Natural killer cell (primary cell): ENCODE measurements around the gene GABRB1. TPM values are rescaled to one million over a fixed set of nuclear protein-coding genes. Genes with fewer than 3 reads are reported as not detected.

Experiments used
- ATAC-seq, 3 donors: fragments of 150-1000 bp in 2 of 3; fragments of 200-7000 bp in 1 of 3; cut with Tn5 transposase; 1 replicate in 1 of 3; 2 replicates in 2 of 3; pipeline ENCODE4 v1.10.0; 2021; ENCODE audit warnings: mild to moderate bottlenecking in 2 of 3, moderate library complexity in 2 of 3
- DNase-seq, 2 donors: peaks; one replicate each; pipeline versions ENCODE4 v3.0.0 to v3.0.0-alpha.2; 2013 to 2021; ENCODE audit warnings: mixed read lengths in 1 of 2
- H3K27ac ChIP-seq: one replicate; pipeline ENCODE4 v1.5.1; 2013; ENCODE audit warnings: mild to moderate bottlenecking, low read length
- H3K27me3 ChIP-seq: one replicate; pipeline ENCODE4 v1.6.1; 2013; ENCODE audit warnings: low read length; ENCODE audit not compliant: control insufficient read depth, insufficient read depth
- H3K36me3 ChIP-seq: one replicate; pipeline ENCODE4 v1.6.1; 2013; ENCODE audit warnings: low read length; ENCODE audit not compliant: control insufficient read depth, insufficient read depth
- H3K4me1 ChIP-seq: one replicate; pipeline ENCODE4 v1.6.1; 2013; ENCODE audit warnings: low read length; ENCODE audit not compliant: control insufficient read depth, insufficient read depth
- H3K4me3 ChIP-seq: one replicate; pipeline ENCODE4 v1.5.1; 2013; ENCODE audit warnings: low read length
- H3K9me3 ChIP-seq: one replicate; pipeline ENCODE4 v1.6.1; 2013; ENCODE audit warnings: low read length; ENCODE audit not compliant: control insufficient read depth, insufficient read depth
- H3K27ac Mint-ChIP-seq, 2 donors: one replicate each; pipeline ENCODE4 v1.8.0; 2022; ENCODE audit warnings: mild to moderate bottlenecking in 2 of 2, mixed read lengths in 2 of 2, moderate library complexity in 1 of 2
- H3K27me3 Mint-ChIP-seq, 2 donors: one replicate each; pipeline ENCODE4 v1.8.0; 2022; ENCODE audit warnings: low read depth in 2 of 2, mixed read lengths in 2 of 2
- H3K36me3 Mint-ChIP-seq: one replicate; pipeline ENCODE4 v1.8.0; 2022; ENCODE audit warnings: mixed read lengths
- H3K4me1 Mint-ChIP-seq, 2 donors: one replicate each; pipeline ENCODE4 v1.8.0; 2022; ENCODE audit warnings: mixed read lengths in 2 of 2
- H3K4me3 Mint-ChIP-seq: one replicate; pipeline ENCODE4 v1.8.0; 2022; ENCODE audit warnings: mild to moderate bottlenecking, moderate library complexity, mixed read lengths
- H3K9me3 Mint-ChIP-seq, 2 donors: one replicate each; pipeline ENCODE4 v1.8.0; 2022; ENCODE audit warnings: mixed read lengths in 2 of 2
- CTCF ChIP-seq: fragments of 200-600 bp; IDR thresholded peaks from one replicate; pipeline ENCODE4 v1.8.0; 2022; ENCODE audit warnings: antibody characterized with exemption
- WGBS: methylation state at CpG from one replicate; pipeline ENCODE4 v1.1.7; 2013; ENCODE audit warnings: missing lambda C conversion rate; ENCODE audit not compliant: insufficient coverage; 5-methylcytosine and 5-hydroxymethylcytosine counted together
- intact Hi-C: fragments of 100-400 bp; cut with micrococcal nuclease; formaldehyde crosslinking; loops from one replicate; pipeline ENCODE4 v1.14.2; 2022
- total RNA-seq, 4 donors: library from RNA; stranded (reverse); fragments of 120-200 nt in 1 of 4; gene quantifications; one replicate each; pipeline versions ENCODE4 v1.2.3 to v1.2.4, GENCODE V29; 2013 to 2022

Gene GABRB1
- total RNA-seq, 3 donors from 2014 or later (not counting 1 experiment from before 2014, with no cell fraction given) = not detected

DNA sequence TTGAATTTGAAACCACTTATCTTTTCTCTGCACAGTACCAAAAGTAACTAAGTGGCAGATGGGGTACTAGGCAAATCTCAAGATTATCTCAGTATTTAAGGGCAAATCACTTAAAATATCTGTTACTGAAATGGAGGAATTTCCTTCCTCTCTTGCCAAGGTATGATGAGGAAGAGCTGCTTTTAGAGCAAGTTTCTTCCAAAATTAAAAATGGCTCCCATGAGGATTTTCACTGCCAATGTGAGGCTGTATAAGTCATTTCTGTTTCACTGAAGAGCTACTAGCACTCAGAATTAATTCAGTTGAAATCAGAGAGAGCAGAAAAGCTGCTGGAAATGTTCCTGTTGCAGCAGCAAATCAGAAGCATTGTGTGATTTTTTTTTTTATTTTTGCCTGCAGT is 43.4 kb downstream of the GABRB1 start:
- TF ChIP-seq CTCF = no peak
- Mint-ChIP-seq H3K27me3 (peaks cover 0 to 6% of the 10 kb centered on the region in 2 donors), H3K4me1 (no peaks in the 10 kb centered on the region), H3K36me3 (no peaks in the 10 kb centered on the region), H3K9me3 (peaks cover 0 to 3% of the 10 kb centered on the region in 2 donors), H3K27ac (no peak overlapping the region), H3K4me3 (no peak overlapping the region)
- Histone ChIP-seq H3K27ac (no peak overlapping the region), H3K36me3 (no peaks in the 10 kb centered on the region), H3K27me3 (no peaks in the 10 kb centered on the region), H3K9me3 (no peaks in the 10 kb centered on the region), H3K4me1 (no peaks in the 10 kb centered on the region), H3K4me3 (no peak overlapping the region)
- DNase-seq (no peak), ATAC-seq (no peak)
- intact Hi-C loops = no loop called here

DNA sequence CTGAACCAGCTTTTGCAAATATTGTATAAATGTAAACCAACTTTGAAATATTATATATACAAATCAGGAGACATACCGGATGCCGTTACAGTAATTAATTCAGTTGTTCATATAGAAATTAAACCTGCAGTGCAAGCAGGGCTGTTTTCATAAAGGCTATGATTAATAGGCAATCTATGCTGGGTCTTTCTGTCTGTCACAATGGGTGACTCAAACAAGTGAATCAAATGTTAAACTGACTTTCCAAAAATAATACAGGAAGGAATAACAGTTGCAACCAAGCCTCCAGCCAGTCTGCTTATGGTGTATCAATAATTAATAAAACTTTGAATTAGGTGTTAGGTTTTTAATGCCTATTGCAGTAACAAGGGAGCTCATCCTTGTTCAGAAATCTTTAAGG is 43.9 kb downstream of the GABRB1 start:
- H3K27ac ChIP-seq = no peak overlapping the region
- H3K27me3 ChIP-seq = no peaks in the 10 kb centered on the region
- no peaks in the 10 kb centered on the region for H3K36me3 Mint-ChIP-seq
- H3K27ac Mint-ChIP-seq = no peak overlapping the region
- ATAC-seq (no peak), DNase-seq (no peak)
- H3K4me3 Mint-ChIP-seq = no peak overlapping the region
- no peaks in the 10 kb centered on the region for H3K4me1 Mint-ChIP-seq
- H3K27me3 Mint-ChIP-seq = peaks cover 0 to 6% of the 10 kb centered on the region in 2 donors
- no peaks in the 10 kb centered on the region for H3K9me3 ChIP-seq
- H3K9me3 Mint-ChIP-seq = peaks cover 0 to 3% of the 10 kb centered on the region in 2 donors
- TF ChIP-seq CTCF = no peak
- H3K4me1 ChIP-seq = no peaks in the 10 kb centered on the region
- H3K4me3 ChIP-seq = no peak overlapping the region
- intact Hi-C loops = no loop called here
- no peaks in the 10 kb centered on the region for H3K36me3 ChIP-seq
- 94% methylated on average over 2 of the region's 2 CpGs for WGBS

GRCh38 chr4:47075919-47076318 is 44.6 kb downstream of the GABRB1 start:
- no peak for DNase-seq
- no peaks in the 10 kb centered on the region for H3K36me3 ChIP-seq
- H3K4me1 Mint-ChIP-seq = no peaks in the 10 kb centered on the region
- H3K9me3 ChIP-seq = no peaks in the 10 kb centered on the region
- no peak overlapping the region for H3K27ac Mint-ChIP-seq
- H3K36me3 Mint-ChIP-seq = no peaks in the 10 kb centered on the region
- intact Hi-C loops = no loop called here
- no peak overlapping the region for H3K27ac ChIP-seq
- H3K4me3 Mint-ChIP-seq = no peak overlapping the region
- H3K27me3 Mint-ChIP-seq = peaks cover 0 to 2% of the 10 kb centered on the region in 2 donors
- no peaks in the 10 kb centered on the region for H3K9me3 Mint-ChIP-seq
- no peak for ATAC-seq
- no peak overlapping the region for H3K4me3 ChIP-seq
- H3K27me3 ChIP-seq = no peaks in the 10 kb centered on the region
- TF ChIP-seq CTCF = no peak
- no peaks in the 10 kb centered on the region for H3K4me1 ChIP-seq

DNA sequence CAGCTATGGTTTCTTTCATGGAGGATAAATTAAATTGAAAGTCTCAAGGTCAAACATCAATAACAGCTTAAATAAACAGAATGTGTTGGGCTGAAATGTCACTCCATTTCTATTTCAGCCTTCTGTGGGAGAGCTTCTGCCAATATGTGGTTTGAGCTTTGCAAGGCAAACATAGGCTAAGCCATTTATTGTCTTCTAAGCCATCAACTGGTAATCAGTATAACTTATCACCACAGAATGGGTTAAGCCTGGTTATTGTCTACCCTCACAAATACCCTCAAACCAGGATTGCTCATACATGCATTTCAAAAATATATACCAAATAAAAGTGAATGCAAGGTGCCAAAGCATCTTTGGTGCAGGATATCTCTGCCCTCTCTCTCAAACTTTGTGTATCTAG is 52.7 kb downstream of the GABRB1 start:
- Histone ChIP-seq H3K36me3 (no peaks in the 10 kb centered on the region), H3K27me3 (no peaks in the 10 kb centered on the region), H3K9me3 (no peaks in the 10 kb centered on the region), H3K4me1 (no peaks in the 10 kb centered on the region), H3K27ac (no peak overlapping the region), H3K4me3 (no peak overlapping the region)
- no peak for TF ChIP-seq CTCF
- Mint-ChIP-seq H3K27ac (no peak overlapping the region), H3K9me3 (no peaks in the 10 kb centered on the region), H3K36me3 (no peaks in the 10 kb centered on the region), H3K4me1 (no peaks in the 10 kb centered on the region), H3K4me3 (no peak overlapping the region), H3K27me3 (peaks cover 3 to 24% of the 10 kb centered on the region in 2 donors)
- ATAC-seq (no peak), DNase-seq (no peak)
- intact Hi-C loops = no loop called here
